GF-D8 (cell line): ENCODE results near the gene SVBP.
"Not testable (repeated sequence)": the region's sequence is repeated elsewhere in the genome, so short reads cannot be mapped to it uniquely, and the experiment has no call there.

Experiments
- DNase-seq: peaks from one replicate; lab custom pipeline; 2025; lab: John Stamatoyannopoulos, UW

The SVBP gene

DNA sequence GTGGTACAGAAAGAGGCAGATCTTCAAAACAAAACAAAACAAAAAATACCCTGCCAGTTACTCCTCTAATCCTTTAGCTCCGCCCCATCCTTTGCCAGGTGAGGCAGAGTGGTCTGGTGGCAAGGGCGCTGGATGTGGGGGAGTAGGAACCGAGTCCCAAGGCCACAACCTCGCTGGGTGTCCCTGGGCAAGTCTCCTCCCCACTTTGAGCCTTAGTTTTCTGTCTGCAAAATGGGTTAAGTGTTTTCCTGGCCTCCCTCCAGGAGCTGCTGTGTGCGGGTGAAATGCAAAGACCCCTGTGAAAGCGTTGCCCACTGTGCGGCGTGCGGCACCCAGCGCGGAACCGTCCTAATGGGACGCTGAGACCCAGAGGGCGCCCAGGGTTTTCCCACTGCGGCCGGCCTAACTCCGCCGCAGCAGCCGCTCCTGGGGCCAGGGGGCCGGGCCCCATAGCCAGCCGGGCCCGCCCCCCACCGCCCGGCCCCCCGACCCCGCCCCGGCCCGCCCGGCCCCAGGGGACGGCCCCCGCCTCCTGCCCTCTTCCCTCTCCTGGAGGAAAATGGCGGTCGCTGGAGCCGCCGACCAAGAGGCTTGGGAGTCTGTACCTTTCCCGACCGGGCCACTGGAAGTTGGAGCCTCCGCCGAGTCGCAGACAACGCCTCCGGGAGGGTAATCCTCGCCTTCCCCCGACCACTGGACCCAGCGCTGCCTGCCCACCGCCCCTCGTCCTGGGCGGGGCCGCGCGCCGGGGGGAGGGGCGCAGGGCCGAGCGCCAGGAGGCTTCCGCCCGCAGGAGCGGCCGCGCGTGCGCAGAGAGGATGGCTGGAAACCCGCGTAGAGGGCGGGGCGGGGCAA, at the start of gene SVBP, which contains the start of gene ERMAP:
Gene SVBP (minus strand): TSS at position 813 of the 855 bp plus-strand sequence. CDS start 853 bp downstream, outside the sequence.
Gene ERMAP (plus strand): TSS at position 538 of the 855 bp plus-strand sequence. CDS start 13,327 bp downstream, outside the sequence.
- DNase-seq = peak; percentile 46

- DNase-seq = no peak
Measured at GRCh38 chr1:42866549-42866948, 49.4 kb upstream of the SVBP start.

DNA sequence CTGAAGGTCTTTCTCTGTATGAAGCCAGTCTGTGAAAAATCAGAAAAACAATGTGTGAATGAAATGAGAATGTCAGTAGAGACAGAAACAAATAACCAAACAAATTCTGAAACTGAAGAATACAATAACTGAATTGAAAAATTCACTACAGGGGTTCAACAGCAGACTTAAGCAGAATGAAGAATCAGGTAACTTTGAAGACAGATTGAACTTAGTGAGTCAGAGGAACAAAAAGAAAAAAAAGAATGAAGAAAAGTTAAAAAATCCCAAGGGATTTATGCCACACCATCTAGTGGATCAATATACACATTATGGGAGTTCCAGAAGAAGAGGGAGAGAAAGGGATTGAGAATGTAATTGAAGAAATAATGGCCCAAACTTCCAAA, 43.8 kb upstream of the SVBP start:
- DNase-seq = no peak

DNA sequence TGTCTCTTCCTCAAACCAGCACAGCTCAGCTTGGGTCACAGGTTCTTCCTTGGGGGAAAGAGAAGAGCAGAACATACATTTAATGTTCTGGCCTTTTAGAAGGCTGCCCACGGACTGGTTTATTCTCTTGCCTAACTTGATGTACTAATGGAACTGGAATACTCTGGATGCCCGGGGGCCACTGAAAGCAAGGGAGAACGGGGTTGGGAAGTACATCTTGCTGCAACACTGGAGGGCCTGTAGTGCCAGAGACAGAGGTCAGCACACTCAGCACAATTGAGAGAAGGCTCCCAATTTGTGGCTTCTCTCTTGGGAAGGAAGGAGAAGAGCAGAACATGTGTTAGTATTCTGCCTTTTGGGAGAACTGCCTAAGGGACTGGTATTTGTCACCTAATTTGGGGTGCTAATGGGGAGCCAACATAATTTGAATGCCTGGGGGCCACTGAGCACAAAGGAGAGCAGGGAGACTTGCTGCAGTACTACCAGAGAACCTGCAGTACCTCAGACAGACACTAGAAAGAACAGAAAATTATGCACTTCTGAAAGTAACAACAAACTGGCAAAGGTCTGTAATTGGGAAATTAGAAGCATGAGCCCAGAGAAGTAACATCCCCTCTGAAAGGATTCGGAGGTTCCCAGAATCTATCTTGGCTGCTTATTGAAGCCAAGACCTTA, 43.3 kb upstream of the SVBP start:
- DNase-seq = no peak

GRCh38 chr1:42859366-42859765, 42.2 kb upstream of the SVBP start:
- DNase-seq = not testable (repeated sequence)

DNA sequence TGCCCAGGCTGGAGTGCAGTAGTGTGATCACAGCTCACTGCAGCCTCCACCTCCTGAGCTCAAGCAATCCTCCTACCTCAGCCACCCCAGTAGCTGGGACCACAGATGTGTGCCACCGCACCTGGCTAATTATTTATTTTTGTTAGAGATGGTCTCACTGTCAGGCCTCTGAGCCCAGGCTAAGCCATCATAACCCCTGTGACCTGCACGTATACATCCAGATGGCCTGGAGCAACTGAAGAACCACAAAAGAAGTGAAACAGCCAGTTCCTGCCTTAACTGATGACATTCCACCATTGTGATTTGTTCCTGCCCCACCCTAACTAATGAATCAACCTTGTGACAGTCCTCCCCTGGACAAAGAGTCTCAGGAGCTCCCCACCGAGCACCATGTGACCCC, 39.4 kb upstream of the SVBP start:
- DNase-seq = not testable (repeated sequence)

DNA sequence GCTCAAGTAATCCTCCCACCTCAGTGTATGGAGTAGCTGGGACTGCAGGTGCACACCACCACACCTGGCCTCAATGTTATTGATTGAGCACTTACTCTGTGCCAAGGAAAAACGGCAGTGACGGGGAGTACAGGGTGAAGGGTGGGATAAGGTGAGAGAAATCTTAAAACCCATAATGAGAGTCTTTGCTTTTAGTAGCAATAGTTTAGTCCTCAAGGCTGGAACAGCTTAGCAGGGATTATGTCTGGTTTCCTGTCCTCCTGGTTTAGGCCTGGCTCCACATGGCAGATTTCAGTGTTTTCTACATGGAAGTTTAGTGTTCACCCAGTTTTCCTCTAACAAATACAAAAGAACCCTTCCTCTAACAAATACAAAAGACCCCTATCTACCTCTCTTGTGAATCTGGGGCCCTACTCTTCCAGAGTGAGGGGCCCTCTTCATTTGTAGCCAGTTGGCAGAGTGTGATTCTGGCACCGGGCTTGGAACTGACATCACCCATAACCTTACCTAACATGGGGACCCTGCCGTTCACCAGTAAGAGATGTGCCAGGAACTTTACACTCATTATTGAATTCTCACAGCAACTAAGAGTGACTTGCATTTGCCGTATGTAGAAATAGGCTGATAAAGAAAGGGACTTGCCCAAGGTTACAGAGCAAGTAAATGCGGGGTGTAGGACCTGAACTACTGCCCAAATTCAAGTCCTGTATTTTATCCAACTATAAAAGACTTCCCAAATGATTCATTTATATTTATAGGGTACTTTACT, 36.1 kb upstream of the SVBP start:
- no peak for DNase-seq

- no peak for DNase-seq
Measured at GRCh38 chr1:42852608-42852980, 35.4 kb upstream of the SVBP start.

DNA sequence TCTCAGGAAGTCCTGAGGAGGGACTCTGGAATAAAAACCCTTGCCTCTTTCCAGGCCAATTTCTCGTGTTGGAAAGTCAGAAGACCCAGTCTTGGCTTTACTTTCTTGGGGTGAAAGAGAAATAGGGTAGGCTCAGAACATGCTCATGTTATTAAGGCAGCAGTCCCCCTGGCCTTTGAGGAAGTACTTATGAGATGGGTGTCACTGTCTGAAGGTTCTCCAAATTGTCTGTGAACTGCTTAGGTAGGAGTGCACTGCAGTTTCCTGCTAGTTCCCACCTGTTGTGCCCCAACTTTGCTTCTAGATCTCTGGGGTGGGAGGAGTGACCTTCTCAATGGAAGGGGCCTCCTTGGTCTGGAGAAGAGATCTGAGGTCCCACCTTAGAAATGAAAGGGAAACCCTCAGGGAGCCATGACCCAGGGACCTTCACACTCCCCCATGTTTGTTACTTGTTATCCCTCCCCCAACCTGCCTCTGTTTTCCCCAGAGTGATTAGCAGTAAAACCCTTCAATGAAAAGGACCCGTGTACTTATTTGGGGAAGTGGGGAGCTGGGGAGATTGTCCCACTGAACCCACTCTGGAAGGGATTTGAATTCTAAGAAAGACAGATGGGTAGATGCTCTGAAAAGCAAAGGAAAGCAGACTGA, 34.9 kb upstream of the SVBP start:
- no peak for DNase-seq

DNA sequence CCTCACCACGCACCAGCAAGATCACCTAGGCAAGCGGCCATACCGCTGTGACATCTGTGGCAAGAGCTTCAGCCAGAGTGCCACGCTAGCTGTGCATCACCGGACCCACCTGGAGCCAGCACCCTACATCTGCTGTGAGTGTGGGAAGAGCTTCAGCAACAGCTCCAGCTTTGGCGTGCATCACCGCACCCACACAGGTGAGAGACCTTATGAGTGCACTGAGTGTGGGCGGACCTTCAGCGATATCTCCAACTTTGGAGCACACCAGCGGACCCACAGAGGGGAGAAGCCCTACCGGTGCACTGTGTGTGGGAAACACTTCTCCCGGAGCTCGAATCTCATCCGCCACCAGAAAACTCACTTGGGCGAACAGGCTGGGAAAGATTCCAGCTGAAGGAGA, 34.2 kb upstream of the SVBP start:
- no peak for DNase-seq

GRCh38 chr1:42849944-42850343, 32.7 kb upstream of the SVBP start:
- DNase-seq = no peak

DNA sequence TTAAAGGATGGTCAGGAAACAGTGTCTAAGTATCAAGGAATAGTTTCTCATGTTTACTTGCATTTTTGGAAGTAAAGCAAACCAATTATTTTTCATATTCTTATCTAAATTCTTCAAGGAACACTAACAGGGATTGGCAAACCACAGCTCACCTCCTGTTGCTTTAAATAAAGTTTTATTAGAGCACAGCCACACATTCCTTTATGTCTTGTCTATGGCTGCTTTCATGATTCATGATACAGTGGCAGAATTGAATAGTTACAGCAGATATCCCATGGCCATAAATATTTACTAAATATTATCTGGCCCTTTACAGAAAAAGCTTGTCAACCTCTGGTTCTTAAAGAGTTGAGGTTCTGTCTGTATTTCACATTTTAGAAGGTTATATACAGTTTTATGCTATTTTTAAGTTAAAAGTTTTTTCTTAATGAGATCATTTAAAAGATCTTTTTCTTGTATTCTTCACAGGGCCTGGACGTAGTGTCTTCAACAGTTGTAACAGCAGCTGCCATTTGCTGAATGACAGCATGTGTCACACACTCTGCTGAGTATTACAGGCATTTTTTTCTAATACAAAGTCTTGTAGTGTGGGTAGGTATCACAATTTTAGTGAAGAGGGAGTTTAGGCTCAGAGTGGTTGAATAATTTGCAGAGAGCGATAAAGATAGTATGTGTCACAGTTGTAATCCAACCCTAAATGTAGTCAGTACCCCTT, 31.8 kb upstream of the SVBP start:
- no peak for DNase-seq

GRCh38 chr1:42847721-42848460, 30.7 kb upstream of the SVBP start:
- no peak for DNase-seq

DNA sequence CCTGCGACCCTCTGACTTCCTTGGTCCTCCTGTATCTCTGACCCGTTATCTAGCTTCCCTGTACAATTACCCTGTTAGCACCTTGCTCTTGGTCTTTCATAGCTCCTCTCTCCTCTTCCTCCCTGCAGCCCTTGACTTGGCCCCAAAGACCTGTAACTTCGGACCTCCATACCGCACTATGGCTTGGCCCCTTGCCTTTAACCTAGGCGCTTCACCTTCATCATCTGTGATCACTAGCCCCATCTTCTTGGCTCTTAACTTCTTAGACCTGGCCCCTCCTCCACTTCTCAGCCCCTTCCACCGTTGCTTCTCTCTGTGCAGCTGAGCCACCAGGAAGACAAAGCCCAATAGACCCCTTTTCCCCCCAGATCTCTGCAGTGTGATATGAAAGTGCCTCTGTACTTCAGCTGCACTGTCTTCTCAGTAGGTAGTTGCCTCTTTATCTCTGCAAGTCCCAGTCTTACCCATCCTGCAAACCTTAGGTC, 30.0 kb upstream of the SVBP start:
- DNase-seq = no peak

GRCh38 chr1:42846257-42847110, 29.3 kb upstream of the SVBP start, which contains the start of gene ZNF691:
ZNF691 (plus strand) TSS chr1:42846613; CDS start chr1:42849659, 3,046 bp downstream.
- peak; percentile 94 for DNase-seq

- DNase-seq = no peak
Measured at GRCh38 chr1:42845866-42846256, 28.7 kb upstream of the SVBP start.

DNA sequence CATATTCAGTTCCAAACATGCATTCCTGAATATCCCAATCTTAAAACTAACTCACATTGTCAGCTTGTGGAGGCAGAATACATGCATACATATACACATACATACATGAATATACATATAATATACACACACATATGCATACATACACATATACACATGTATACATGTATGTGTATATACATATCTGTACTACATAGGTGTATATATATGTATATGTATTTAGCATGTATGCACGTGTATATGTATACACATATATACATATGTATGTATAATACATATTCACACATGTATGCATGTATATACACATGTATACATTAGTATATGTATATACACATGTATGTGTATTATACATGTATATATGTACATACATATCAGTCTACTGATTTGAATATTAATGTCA, 28.0 kb upstream of the SVBP start:
- DNase-seq = no peak

- no peak for DNase-seq
Measured at GRCh38 chr1:42844592-42845140, 27.5 kb upstream of the SVBP start.
